ENCODE data around the gene B4GALT3.

The B4GALT3 gene

DNA sequence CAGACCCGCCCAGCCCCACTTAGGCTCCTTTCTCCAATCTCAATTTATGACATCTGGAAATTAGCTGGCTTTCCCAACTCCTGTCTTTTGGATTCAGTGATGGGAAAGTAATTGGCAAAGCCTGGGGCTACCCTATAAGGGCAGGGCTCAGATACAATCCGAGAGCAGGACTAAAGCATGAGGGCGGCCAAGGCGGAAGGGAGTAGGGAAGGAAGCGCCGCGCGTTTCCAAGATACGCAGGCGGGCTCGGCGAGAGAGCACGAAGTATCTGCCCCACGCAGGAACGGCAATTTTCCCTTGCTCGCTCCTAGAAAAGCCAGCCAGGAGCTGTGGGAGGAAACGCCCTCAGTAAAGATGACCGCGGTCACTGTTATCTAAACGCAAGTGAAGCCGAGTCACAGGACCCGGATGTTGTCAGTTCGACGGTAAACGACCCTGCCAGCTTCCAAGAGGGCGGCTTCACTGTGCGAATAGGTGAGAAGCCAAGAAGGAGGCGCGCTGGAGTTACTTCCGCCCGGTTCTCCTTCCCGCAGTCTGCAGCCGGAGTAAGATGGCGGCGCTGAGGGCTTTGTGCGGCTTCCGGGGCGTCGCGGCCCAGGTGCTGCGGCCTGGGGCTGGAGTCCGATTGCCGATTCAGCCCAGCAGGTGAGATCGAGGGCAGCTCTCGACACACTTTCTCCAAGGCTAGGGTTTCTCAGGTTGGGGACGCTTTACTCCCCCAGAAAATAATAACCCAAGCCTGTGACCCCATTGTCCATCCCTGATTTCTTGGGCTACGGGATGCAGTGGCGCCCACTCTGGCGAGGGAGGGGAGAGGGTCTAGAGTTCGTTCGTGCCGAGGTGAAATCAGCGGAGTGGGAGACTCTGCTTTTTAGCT is 24.8 kb upstream of the B4GALT3 start, which contains the start of gene NDUFS2:
TSS of gene NDUFS2 (plus strand) at position 532 of the 877 bp plus-strand sequence. CDS start at position 551, 19 bp downstream.
- DNase-seq (ENCODE audit: low read depth), result peak; percentile 90

DNA sequence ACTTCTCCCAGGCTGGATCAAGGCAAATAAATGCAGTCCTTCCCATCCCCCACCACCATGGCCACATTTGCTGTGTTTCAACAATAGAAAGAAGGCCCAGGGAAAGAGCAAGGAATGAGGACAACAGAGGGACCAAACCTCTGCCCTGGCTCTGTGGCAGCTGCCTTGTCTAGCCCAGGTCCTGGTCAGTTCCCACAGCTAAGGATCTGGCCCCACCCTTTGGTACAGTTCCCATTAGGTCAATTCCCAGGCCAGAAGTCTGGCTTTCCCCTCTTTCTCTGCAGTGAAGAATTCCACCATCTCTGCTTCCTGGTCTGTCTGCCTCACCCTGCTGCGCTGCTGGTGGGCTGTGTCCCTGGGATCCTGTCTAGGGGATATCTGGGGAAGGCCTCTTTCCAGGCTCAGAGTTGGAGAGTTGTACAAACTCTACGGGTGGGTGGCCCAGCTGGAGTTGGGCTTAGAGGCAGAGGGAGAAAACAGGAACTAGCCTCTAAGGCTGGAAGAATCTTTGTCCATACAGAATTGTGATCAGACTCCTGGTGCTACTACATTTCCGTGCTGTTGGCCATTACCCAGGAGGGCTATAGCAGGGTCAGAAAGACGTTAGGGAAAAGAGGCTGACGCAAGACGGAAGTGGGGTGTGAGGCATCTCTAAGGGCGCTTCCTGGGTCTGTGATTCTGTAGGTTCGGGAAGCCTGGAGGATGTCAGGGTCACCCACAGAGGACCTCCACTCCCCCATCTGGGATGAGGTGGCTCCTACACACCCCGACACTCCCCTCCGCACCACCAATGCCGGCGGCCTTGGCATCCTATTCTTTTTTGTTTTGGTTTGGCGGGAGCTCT is 23.9 kb upstream of the B4GALT3 start:
- no peak for DNase-seq (ENCODE audit: low read depth)

GRCh38 chr1:161200421-161200991 is 23.2 kb upstream of the B4GALT3 start:
- no peak for DNase-seq (ENCODE audit: low read depth)

DNA sequence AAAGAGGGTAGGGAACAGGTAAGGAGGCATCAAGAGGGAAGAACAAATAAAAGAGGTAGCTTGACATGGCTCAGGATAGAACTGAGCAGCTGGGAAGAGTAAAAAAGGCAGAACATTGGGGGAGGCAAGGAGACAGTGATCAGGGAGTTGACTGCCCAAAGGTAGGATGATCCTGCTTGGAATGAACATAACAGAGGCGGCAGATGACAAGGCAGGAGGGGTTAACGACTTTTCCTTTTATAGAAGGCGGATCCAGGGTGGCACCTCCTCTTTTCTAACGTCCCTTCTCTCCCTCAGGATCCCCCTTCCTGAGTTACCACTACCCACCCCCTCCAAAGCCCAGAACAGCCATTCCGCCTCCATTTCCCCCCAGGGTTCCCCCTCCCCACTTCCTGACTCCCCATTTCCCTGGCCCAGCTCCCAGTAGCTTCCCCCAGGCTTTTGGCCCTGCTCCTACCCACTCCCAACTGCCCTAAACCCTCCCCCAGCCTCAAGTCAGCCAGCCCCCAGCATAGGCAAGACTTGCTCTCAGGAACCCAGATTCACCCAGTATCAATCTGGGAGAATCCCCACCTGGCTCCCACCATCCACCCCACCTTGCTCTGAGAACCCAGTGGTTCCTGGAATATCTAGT is 22.3 kb upstream of the B4GALT3 start:
- DNase-seq (ENCODE audit: low read depth), result no peak

DNA sequence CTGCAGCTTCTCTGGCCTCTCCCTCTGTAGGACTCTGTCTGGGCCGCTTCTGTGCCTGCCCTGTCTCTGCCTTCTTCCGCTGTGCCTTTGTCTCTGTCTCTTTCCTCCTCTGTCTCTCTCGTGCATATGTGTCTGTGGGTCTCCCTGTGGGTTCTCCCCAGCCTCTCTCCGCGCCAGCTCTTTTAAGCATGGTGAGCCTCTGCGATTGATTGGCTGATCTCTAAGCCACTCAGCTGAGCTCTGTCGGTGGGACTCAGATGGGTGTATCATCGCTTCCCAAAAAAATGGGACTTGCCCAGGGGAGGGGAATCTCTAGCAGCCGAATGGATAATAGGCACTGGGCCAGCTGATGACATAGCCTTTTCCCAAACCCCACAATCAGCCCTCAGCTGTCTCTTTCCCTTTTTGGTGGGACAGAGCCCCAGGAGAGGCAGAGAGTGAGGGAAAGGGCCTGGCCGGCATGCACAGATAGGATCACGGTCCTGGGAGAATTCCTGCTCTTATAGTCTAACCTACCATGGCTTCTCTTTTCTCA is 21.7 kb upstream of the B4GALT3 start, which contains the start of gene ADAMTS4:
TSS of gene ADAMTS4 (minus strand) at position 158 of the 535 bp plus-strand sequence. CDS start 427 bp downstream, outside the sequence.
- no peak for DNase-seq (ENCODE audit: low read depth)

DNA sequence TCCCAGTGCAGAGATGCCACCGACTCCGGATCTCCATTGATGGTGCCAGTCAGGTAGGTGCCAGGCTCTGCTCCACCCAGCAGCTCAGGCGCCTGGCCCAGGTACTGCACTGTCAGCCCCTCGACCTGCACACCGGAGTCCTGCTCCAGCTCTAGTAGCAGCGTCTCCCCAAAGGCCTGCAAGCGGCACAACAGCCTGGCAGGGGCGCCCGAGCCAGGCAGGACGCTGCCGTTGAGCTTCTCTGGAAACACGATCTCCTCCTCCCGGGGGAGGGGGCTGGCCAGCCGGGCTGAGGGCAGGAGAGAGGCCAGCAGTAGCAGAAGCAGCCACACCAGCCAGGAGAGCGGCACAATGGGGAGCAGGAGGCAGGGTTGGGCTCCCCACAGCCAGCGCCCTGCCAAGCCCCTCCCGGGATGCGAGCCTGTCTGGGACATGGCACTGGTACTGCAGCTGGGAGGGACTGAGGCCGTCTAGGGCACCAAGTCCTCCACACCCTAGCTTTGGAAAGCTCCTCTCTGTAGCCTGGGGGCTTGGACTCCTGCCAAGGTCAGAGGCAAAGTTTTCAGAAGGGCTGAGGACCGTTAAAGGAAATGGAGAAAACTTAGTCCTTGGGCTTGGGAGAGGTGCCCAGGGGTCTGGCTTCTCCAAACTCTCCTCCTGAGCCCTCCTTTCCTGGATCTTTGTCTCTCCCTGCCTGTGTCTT is 21.0 kb upstream of the B4GALT3 start:
- no peak for DNase-seq (ENCODE audit: low read depth)

- no peak for DNase-seq (ENCODE audit: low read depth)
Measured at GRCh38 chr1:161197560-161198193, 20.4 kb upstream of the B4GALT3 start.

DNA sequence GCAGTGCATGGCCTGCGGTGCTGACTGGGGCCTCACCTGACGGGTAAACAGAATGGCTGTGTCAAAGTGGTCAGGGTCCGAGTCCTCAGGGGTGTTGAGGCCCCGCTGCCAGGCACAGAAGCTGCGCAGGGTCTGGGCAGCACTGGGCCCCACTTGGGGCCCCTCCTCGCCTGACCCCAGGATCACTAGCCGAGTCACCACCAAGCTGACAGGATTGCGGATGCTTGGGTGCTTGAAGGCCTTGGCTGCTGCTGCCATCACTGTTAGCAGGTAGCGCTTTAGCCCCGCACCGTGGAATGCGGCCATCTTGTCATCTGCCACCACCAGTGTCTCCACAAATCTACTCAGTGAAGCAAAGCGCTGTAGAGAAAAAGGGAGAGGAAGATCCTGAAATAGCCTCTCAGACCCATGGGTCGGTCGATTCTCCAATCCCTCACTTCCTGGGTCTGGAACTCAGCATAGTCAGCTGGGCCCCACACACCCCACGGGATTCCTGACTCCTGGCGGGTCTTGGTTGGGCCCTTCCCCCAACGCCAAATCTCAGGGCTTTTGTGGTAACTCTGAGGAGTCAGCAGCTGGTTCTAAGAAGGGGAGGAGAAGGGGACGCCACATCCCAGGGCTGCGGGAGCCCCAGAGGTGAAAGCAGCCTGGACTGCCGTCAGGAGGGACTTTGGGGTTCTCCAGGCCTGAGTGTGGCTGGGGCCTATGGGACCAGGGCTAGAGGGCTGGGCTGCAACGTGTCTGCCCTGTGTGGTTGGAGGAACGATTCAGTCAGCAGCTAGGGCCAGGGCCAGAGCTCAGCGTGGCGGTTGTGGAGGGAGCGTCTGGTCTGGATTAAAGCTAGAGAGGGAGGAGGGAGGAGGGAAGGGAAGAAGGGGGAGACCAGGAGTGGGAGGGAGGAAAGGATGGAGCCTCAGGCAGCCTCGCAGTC is 19.5 kb upstream of the B4GALT3 start:
- no peak for DNase-seq (ENCODE audit: low read depth)

DNA sequence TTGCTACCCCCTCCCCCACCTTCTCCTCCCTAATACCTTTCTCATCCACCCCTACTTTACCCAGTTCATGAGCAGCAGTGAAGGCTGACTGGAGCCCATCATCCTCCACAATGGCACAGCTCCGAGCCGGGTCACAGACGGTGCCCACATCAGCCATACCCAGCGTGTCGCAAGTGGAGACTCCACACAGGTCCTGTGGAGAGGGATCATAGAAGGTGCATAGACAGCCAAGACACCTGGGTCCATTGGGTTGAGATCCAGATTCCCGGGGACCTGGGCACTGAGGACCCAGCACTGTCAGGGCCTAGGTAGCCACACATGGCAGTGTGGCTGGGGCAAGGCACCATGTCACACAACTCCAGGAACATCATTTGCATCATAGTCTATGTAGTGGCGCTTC is 18.8 kb upstream of the B4GALT3 start:
- no peak for DNase-seq (ENCODE audit: low read depth)

DNA sequence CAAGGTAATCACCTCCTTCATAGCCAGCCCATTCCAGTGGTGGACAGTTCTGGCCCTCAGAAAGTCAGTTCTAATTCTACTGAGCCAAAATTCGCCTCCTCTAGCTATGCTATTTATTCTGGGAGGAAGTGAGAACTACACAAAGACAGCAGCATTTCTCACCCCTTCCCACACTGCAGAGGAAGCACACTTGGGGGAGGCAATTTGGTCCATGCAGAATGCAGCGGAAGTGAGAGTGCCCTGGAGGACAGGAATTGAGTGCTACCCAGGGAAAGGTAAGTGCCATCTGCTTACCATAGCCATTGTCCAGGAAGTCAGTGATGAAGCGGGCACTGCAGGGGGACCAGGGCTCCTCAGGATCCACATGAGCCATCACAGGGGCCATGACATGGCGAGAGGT is 17.9 kb upstream of the B4GALT3 start:
- DNase-seq (ENCODE audit: low read depth), result no peak

DNA sequence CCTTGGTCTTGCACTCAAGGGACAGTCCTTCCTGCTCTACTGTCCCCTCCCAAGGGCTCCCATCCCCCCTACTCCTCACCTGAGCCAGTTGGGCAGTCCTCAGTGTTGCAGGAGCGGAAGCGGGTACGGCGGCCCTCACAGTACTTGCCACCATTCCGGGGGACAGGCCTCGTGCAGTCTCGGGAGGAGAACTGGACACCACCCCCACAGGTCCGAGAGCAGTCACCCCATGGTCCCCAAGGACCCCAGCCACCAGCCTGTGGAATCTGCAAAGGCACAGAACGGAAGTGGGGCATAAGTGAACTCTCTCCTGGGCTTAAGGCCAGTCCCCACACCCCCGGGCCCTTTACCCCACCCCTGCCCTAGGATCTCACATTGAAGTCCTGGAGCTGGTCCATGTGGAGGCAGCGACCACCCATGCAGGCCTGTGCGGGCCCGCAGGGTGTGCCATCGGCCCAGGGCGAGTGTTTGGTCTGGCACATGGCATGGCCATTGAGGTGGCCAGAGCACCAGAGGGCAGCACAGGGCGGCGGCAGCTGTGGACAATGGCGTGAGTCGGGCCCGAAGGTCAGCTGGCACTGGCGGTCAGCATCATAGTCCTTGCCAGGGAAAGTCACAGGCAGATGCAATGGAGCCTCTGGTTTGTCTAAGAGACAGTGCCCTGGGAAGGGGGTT is 16.4 kb upstream of the B4GALT3 start:
- DNase-seq (ENCODE audit: low read depth), result no peak

GRCh38 chr1:161192476-161193465 is 15.5 kb upstream of the B4GALT3 start:
- peak; percentile 51 for DNase-seq (ENCODE audit: low read depth)

- DNase-seq (ENCODE audit: low read depth), result no peak
Measured at GRCh38 chr1:161191971-161192370, 14.7 kb upstream of the B4GALT3 start.

DNA sequence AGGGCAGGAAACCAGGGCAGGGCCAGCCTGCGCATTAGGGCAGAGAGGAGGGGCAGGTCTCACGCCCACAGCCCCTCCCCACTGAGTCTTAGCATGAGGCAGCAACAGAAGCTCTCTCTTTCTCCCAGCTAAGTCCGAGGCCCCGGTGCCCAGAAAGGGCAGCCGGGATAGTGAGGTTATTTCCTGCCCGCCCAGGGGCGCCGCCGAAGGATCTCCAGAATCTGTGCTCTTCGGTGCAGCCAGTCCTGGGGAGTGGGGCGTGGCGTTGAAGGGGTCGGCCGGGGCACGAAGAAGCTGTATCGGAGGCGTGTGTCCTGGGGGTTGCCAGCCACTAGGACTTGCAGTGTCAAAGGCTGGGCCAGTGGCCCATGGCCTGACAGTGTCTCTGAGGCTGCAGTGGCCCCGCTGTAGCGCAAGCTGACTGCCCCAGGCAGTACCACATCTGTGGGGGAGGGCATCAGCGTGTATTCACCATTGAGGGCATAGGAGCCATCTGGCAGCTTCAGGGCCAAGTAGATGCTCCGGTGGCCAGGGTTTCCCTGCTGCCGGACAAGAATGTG is 13.7 kb upstream of the B4GALT3 start:
- no peak for DNase-seq (ENCODE audit: low read depth)

DNA sequence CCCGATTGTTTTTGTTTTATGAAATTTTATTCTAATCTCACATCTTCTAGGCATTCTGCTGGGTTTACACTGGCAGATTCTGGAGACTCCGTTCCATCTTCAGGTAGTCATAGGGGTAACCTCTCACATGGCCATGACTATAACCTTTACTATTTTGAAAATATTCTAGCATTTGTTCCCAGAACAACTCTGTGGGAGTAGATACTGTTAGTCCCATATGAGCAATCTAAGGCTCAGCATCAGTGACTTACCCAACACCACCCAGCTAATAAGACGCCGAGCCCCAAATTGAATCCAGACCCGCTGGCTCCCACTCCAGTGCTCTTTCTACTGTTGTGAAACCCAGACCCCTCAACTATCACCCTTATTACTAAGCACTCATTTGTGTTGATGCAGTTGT is 11.7 kb upstream of the B4GALT3 start:
- no peak for DNase-seq (ENCODE audit: low read depth)

DNA sequence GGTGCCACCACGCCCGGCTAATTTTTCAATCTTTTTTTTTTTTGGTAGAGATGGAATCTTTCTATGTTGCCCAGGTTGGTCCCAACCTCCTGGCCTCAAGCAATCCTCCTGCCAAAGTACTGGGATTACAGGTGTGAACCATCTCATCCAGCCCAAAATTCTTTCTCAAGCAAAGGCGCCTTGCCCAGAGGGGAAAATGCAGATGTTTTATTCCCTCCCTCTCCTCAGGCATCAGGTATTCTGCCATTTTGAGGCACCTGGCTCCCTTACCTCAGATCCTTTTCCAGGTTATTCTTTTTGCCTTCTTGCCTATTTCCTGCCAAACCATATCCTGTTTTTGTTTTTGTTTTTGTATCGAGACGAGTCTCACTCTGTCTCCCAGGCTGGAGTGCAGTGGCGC is 11.1 kb upstream of the B4GALT3 start:
- DNase-seq (ENCODE audit: low read depth), result no peak

DNA sequence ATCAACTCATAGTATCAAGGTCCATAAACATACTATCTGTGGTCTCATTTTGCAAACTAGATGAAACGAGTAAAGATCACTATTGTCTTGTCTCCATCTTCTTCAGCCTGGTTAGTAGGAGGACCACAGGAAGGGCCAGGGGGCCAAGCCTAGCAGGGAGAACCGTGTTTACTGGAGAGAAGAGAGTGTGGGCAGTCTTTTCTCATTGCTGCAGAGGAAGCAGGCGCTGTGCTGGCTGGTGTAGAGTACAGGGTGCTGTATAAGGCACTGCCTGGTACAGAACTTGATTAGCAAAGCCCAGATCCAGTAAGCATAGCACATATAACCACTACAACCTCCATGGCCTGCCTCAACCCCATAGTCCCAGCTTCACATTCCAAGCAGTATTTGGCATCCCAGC is 10.0 kb upstream of the B4GALT3 start:
- DNase-seq (ENCODE audit: low read depth), result no peak

All from activated T-helper 1 cell treated with Interleukin-2 at 50 U/mL for 16 hours (primary cell).